AG20443 (cell line): Measurements from ENCODE around the gene C1orf74.

ENCODE experiments used
- DNase-seq: peaks from one replicate; pipeline ENCODE4 v3.0.0; 2012; ENCODE audit warnings: low spot score, mixed read lengths

C1orf74 gene

DNA sequence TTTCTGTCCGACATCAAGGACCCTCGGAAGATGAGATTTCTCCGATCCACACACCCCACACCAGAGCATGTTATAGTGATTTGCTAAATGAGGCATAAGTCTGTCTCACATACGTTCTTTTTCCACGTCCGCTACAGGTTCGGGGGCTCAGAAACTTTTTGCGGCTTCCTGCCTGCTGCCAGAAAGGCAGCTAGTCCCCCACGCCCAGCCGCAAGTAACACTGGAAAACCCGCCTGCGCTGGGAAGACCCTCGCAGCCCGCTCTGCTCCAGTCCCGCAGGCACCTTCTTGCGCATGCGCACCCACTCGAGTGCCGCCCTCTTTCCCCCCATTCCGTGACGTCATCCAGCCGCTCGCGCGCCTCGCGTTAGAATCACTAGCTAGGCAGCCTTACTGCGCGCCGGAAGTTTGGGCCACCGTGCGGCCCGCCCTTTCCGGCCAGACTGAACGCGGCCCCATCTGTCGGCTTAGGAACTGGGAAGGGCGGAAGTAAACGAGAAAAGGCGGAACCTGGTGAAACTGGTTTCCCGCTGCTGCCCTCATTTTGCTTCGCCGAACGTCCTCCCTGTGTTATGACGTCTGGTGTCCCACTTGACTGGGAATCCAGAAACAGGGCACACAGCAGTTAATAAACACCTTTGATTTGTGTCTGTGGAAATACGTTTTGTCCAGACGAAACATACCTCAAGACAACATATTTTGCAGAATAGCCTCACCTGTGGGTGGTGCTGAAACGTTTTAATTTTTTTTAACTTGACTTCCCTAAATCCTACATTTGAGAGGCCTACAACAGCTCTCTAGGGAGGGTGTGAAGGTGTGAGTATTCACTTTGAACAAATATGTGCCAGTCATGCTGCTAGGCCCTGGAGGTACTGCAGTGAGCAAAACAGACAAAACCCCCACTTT is at the start of gene C1orf74:
TSS of gene C1orf74 (minus strand) at position 295 of the 905 bp plus-strand sequence. CDS start 925 bp downstream, outside the sequence.
- DNase-seq, result peak; percentile 100

DNA sequence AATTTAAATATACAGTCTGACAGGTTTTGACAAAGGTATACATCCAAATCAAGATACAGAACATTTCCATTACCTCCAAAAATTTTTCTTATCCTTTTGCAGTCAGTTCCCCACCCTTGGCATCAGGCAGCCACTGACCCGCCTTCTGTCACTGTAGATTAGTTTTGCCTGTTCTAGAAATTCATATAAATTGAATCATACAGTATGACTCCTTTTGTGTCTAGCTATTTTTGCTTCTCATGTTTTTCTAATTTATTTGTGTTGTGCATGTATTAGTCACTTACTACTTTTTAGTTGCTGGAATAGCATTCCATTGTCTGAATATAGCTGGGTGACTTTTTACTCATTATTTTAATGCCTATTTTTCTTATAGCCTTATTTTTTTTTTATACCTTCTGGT is 47.3 kb upstream of the C1orf74 start:
- peak; percentile 32 for DNase-seq

DNA sequence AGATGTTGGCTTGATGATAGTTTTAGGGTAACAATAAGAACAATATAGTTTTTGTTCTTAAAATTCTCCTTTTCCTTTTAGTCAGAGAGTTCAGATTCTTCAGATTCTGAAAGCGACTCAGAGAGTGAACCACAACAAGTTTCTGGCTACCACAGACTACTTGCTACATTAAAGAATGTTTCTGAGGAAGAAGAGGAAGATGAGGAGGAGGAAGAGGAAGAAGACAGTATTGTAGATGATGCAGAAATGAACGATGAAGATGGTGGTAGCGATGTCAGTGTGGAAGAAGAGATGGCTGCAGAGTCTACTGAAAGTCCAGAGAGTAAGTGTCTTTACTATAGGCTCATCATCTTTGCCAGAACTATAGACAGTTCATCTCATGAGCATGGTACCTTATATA is 46.4 kb upstream of the C1orf74 start:
- DNase-seq, result no peak

DNA sequence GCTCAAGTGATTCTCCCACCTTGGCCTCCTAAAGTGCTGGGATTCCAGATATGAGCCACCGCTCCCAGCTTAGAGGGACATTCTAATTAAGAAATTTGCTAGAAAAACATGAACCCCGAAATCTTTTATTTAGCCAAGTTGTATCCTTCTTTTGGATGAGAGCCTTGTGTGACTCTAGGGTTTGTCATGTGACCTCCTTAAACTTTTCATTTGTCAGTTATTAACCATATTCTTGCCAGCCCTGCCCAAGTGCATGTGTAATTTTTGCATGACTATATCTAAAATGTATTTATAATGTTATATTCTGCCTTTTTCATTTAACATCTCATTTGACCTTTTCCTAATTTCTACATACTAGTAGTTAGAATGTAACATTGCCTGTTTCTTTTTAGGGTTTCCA is 45.4 kb upstream of the C1orf74 start:
- no peak for DNase-seq

DNA sequence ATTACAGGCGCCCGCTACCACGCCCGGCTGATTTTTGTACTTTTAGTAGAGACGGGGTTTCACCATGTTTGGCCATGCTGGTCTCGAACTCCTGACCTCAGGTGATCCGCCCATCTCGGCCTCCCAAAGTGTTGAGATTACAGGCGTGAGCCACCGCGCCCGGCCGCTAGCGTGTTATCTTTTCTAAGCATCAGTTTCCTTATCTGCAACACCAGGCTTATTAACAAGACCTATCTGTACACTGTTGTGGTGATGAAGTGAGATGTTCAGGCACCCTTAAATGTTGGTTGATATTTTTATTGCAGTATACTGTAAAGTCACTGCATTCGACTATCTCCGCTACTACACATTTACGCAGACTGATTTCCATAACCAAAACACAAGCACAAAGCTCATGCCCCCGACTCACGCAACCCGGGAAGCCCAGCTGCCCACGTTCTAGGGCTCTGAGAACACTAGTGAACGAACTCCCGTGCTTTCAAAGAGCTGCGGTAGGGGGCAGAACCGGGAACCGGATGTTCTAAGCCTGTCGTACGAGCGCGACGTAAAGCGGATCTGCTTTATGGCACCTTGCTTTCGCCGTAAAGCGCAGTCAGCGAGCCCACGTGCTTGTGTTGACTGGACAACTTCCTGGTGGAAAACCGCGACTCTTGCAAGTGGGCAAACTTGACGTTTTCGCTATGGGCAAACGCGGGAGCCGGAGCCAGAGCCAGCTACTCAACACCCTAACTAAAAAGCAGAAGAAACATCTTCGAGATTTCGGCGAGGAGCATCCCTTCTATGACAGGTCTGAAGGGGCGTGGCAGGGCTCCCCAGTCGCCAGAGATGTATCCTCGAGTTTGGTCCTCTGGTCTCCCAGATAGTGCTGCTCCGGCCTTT is 43.3 kb upstream of the C1orf74 start, which contains the start of gene UTP25:
TSS of gene UTP25 (plus strand) at position 589 of the 879 bp plus-strand sequence. CDS start at position 681, 92 bp downstream.
- DNase-seq, result peak; percentile 92

DNA sequence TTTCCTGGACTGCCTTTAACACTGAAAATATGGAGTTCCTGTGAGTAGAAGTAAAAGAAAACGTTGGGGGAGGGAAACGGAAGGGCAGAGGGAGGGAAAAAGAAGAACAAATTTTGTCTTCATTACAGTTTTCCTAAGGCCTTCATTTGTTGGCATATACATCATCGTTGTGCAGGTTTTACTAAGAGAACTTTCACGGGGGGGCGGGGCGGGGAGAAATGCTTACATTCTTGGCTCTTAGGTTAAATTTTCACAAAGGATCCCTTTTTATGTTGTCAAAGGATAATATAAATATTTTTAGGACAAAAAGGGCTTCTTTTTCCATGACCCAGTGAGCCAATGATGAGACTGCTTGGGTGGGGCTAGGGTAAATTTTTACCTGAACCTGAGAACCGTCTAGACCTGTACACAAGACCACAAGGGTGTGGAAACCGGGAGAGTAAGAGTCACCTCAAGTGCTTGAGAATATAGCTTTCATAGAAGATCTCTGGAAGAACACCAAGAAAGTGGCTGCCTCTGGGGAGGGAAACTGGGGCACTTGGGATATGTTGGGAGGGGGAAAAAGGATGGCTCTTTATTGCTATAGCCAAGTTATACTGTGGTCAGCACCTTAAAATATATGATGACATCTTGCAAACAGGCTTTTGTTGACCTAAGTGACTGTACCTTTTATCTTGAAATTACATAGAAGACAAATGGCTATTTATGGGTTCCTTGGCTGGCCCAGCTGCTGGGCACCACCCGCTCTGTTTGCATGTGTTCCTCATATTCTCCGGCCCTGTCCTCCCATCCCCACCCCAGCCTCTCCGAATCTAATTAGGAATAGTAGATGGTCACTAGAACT is 41.5 kb upstream of the C1orf74 start:
- DNase-seq, result no peak

DNA sequence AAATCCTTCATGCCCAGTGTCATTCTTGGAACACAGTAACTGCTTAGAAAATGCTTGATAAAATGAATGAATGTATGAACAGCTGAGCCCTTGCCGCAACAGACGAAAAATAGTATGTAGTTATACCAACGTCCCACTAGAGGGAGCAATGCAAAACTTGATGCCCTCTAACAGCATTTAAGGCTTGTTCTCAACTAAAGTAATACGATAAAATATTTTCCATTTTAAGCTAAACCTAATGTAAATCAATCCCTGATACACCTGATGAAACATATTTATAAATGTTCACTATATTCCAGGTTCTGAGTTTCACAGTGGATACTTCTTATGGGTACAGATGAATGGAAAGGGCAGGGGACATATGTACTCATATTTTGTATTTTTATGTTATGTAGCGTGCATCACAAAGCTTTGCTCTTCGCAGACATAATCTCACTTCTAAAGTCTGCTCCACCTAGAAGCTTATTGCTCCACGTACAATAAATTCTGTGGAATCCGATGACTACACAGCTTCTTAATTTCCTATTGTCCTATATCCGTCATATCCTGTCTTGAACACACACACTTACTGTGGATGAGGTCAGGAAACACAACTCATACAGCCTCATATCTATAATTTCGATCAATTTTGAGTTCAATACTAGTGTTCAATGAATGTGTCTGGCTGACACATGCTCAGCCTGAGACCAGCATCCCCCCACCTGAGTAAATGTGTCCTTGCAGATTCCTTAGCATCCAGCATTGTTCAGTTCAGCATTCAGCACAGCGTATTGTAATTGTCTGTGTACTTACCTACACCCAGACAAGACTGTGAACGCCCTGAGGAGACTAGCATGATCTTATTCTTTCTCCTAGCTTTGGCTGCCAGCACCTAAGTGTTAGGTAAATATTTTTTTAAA is 39.0 kb upstream of the C1orf74 start:
- peak; percentile 69 for DNase-seq

DNA sequence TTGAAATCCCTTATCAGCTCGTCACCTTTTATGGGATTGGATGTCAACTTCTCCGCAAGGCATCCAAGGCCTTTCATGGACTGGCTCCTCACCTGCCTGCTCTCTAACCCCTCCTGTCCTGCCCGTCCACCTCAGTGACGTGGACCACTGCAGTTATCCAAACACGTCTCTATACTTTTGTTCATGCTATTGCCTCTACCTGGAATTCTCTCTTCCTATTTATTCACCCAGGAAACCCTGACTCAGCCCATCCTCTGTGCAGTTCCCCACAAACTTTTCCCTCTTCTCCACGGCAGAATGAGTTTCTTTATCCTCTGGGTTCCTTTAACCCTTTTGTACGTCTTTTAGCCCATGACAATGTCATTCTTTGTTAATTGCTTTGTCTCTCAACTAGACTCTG is 38.3 kb upstream of the C1orf74 start:
- DNase-seq, result no peak

DNA sequence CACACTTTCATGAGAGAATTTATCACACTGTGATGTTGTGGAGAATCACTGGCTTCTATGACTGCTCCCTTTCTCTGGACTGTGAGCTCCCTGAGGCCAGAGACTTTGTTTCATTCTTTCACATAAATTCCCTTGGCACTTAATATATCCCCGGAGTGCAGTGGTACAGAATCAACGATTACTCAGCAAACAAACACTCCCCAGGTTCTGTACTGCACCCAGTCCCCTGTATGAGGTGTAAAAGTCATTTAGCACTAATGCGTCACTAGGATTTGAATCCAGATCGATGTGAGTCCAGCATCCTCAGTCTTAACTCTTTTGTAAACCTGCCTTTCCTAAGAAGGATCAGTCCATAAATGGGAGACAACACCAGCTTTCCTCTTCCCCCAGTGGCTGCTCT is 36.6 kb upstream of the C1orf74 start:
- no peak for DNase-seq

DNA sequence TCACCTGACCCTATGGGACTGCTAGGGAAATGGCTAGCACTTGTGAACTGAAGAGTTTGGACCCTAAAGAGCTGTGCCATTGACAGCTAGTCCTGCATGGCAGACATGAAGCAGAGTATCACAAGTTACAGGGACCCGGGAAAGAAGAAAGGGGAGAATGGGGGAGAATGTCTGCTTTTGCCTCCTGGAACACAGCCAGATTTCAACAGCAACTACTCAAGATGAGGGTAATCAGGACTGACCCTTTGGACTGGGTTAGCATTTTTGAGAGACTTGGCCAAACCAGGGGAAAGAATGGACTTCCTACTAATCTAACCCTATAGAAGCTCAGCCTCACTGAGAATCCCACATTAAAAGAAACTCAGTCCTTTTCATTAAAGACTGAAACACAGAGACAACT is 34.7 kb upstream of the C1orf74 start:
- no peak for DNase-seq

DNA sequence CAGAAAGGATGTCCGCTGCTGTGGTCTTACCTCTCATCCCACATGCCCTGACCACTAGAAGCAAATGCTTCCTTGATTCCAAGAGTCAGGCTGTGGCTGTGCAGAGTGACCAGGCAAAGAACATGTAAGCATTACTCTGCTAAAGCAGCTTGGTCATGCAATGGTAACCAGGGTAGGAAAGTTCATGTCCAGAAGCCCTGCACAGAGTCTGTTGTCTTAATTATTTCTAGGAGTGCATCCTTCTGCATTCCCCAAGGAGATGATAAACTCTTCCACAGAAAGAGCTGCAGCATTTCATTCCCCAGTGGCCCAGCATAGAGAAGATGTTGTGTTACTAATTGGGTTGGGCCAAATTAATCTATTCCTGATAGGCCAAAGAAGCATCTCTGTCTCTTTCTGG is 33.3 kb upstream of the C1orf74 start:
- no peak for DNase-seq

DNA sequence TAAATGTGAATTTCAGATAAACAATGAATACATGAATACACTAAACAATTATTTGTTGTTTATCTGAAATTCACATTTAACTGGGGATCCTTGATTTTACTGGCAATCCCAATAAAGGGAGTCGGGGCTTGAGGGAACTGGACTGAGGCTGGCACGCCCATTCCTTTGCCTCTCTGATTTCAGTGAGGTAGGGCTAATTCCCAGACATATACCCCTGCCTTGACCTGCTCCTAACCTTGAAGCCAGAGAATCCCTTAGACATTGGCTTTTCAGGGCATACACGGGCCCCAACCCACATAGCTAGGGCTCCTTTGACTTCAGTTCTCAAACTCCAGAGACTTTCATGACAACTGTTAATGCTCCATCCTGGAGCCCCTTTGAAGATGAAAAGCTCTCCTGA is 32.6 kb upstream of the C1orf74 start:
- no peak for DNase-seq

DNA sequence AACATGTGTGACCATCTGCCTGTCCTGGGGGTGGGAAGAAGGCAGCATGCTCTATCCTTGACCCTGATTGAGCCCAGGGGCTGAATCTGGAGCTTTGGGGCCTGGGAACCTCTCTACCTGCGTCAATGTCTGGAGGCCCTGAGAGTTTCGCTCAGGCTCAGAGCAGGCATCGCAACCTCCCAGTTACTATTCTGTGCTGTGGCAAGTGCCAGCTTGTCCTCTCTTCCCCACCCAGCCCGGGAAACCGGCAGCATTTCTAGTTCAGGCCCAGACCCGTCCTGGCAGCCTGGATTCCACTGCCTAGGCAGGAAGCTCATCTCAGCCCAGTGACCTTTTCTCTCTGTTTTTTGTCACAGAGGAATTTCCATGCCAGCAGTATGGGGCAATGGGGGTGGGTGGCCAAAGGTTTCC is 31.6 kb upstream of the C1orf74 start:
- DNase-seq, result no peak

DNA sequence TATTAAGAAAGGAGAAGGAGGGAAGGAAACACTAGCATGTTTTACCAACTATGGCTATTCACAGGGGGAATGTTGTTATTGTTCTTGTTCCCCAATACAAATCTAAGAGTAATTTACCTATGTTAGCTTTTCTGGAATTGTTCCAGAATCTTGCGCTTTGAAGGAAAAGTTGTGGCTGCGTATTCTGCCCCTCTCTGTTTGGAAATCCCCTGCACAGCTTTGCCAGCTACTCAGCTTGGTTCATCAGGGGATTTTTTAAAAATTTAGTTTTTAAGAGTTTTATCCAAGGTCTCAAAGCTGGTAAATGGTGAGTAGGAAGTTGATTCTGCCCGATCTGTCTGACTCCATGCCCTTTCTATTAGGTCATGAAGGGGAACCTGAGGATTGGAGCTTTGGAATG is 31.1 kb upstream of the C1orf74 start:
- no peak for DNase-seq

DNA sequence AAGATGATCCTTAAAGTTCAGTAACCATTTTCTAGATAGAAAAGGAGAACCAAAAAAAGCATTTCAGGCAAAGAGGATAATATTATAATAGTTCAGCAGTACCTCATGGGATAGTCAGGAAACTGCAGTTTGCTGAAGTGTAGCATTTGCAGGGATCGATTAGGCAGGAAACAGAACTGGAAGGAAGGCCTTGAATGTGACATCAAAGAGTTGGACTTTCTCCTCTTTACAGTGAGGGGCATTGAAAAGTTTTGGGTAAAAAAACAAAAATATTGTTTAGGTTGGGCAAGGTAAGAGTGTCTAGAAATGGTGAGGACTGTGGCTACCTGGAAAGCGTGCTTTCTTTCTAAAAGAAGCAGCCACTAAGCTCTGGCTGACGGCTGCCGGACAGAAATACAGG is 29.5 kb upstream of the C1orf74 start:
- DNase-seq, result no peak

DNA sequence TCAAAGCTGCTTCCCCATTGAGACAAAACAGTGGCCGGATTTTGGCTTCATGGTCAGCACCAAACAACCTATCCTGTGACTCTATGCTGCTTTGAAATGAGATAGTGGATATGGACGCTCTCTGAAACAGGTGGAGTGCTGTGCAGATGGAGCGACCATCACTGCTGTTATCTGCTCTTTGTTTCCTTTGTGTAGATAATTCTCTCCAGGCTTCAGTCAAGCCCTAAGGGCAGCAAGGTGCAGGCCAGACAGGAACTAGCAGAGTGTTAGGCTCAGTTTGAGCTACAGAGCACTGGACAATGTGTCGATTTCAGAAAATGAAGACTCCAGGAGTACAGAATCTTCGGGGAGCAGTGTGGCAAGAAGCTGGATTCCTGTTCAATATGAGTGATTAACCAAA is 26.4 kb upstream of the C1orf74 start:
- no peak for DNase-seq

DNA sequence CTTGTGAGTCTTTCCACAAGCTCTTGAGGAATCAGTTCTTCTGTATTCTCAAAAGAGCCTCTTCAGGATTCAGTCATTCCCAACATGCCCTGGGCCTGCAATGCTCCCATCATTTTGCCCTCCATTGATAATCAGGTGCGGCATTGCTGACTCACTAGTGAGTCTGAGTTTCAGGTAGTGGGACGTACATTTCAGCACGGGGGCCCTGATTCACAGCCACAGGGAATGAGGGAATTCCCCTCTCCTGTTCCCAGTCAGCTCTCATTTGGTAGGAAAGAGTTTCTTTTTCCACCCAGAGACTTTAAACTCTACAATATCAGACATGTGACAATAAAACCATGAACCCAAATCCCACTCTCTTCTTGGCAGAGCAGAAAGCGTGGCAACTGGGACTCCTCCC is 25.3 kb upstream of the C1orf74 start:
- DNase-seq, result no peak

DNA sequence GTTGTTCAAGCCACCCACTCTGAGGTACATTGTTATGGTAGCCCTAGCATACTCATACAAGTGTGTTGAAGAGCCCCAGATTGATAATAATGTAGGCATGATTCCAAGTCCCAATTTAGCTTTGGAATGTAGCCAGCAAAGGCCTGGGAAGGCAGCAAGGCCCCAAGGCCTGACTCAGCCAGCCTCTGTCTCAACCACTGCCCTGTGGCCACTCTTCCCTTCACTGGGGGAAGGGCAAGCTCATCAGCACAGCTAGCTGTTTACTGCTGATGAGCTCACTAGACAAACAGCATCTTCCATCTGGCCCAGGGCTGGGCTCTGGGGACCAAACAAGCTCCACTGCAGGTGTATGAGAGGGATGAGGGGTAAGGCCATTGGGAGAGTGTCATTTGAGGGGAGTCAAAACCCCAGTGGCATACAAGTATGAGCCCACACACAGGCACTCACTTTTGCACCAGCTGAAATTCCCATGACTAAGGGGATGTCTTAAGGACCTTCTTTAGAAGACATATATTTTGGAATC is 23.8 kb upstream of the C1orf74 start:
- DNase-seq, result peak; percentile 94

DNA sequence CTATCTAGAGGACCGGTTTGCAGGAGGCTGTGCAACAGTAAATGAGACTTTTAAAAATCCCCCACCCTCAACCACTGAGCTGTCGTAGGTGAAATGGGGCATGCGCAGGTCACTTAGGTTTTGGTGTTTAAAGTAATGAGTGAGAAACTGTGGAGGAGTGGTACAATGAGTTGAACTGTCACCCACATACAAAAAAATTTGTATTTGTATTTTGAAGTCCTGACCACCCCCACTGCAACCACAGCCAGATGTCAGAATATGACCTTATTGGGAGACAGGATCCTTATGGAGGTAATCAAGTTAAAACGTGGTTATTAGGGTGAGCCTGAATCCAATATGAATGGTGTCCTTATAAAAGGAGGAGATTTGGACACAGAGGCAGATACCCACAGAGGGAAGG is 23.1 kb upstream of the C1orf74 start:
- DNase-seq, result no peak

DNA sequence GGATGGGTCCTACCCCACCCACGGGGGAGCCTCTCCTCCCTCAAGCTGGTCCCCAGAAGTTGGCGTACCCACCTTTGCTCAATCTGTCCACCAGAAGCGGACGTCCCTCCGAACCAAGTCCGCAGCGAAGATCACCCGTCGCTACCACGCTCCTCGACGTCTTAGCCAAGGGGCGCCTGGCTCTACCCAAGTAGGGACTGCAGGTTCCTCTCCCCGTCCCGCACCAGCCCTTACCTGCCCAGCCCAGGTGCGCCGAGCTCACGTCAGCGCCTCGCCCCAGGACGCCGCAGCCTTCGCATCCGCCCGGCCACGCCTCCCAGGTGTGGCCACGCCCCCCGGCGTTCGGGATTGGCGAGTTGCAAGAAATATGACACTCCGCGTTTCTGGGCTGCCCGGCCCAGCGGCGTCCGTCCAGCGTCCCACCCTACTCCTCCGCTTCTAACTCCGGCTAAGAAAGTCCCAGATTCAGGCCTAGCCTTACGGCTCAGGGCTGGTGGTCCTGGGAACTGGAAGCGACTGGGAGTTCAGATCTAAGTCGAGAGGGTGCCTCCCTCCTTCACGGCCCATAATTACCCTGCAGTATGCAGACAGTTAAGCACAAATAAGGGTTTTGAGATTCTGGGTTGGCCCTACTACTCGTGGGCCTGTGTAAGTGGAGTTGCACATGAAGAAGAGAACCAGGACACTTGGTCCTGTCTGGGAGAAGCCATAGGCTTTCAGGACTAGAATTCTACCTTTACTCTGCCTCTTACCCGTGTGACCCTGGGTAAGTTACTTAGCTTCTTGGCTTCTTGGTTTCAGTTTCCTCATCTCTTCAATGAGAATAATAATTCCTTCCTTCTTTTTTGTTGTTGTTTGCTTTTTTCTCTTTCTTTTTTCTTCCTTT is 21.8 kb upstream of the C1orf74 start, which contains the start of gene IRF6:
TSS of gene IRF6 (minus strand) at position 268 of the 886 bp plus-strand sequence. CDS start 4,729 bp downstream, outside the sequence.
- DNase-seq, result peak; percentile 85
